Measurements from ENCODE around the gene EDEM1.

DNA sequence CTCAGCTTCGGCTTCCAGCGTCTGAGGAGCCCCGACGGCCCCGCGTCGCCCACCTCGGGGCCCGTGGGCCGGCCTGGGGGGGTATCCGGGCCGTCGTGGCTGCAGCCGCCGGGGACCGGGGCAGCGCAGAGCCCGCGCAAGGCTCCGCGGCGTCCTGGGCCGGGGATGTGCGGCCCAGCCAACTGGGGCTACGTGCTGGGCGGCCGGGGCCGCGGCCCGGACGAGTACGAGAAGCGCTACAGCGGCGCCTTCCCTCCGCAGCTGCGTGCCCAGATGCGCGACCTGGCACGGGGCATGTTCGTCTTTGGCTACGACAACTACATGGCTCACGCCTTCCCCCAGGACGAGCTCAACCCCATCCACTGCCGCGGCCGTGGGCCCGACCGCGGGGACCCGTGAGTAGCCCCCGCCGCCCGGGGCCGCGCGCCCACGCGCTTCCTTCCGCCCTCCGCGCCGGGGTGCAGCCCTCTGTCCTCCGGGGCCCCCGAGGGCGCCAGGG, 462 bp downstream of the EDEM1 start:
- TF ChIP-seq POLR2AphosphoS5 (IDR thresholded peaks at IDR 0.05) (no peak), CTCF (IDR thresholded peaks at IDR 0.05; ENCODE audit: poor library complexity, severe bottlenecking) (no peak)
